Hematopoietic multipotent progenitor cell treated with erythropoietin and hydrocortisone succinate and interleukin-3 and kit ligand, for 17 days (in vitro differentiated cells): ENCODE measurements around the gene PLAAT1.

Source experiments
- DNase-seq: peaks from one replicate; pipeline ENCODE4 v3.0.0-alpha.2; 2015; ENCODE audit warnings: low spot score

PLAAT1 gene

GRCh38 chr3:193253986-193254660 lies 13.1 kb downstream of the PLAAT1 start:
- no peak for DNase-seq

DNA sequence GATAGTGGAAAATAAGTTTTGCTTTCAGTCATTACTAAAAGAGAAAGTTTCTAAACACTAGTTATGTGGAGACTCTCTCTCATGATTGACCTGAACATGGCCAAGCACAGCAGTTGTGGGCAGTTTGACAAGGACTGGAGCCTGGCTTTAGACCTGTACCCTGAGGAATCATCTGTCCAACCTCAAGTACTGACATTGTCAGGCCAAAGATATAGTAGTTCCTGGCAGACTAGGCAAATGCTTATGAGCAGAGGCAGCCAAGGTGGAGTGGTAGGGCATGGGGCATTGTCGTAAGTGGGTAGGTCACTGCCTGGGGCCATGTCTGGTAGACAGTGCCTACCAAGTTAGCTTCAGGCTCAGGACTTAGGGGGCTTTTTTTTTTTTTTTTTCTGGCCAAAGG lies 20.9 kb downstream of the PLAAT1 start:
- DNase-seq, result no peak

GRCh38 chr3:193262707-193263106 lies 21.7 kb downstream of the PLAAT1 start:
- DNase-seq, result no peak

DNA sequence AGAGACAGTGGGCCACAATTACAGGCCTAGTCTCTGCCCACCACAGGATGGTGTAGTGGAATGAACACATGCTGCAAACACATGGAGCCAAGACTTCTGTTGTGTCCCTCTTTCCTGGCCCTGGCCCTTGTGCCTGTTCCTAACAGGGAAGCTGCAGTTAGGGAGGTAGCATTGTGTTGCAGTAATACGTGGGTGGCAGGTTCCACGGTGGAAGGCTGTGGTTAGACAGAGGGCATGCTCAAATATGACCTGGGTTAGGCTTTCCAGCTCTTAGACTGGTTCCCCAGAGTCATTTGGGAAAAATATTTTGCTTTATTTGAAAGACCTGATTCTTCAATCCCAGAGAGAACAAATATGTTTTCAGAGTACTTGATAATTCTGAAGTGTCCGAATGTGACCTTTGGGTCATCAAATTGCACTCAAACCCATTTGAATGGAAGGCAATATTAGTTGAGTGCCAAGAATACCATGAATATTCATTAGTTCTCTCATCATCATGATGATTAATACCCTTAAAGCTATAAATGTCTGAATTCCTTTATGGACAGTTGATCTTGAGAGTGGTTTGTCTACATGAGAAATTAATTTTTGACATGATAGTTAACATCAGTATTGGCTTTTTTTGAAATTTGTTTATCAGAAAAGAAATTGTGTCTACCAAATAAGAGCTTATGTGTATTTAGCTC lies 28.5 kb downstream of the PLAAT1 start:
- no peak for DNase-seq

DNA sequence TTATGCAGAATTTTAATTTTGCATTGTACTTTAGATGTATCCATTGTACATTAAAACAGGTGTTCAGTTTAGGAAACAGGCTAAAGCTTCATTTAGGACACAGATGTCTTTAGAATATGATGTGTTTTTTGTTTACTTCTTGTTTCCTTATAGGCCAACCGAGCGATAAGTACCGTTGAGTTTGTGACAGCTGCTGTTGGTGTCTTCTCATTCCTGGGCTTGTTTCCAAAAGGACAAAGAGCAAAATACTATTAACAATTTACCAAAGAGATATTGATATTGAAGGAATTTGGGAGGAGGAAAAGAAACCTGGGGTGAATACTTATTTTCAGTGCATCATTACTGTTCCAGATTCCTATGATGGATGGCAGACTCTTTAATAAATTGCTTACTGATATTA lies 29.4 kb downstream of the PLAAT1 start:
- DNase-seq, result no peak

- no peak for DNase-seq
Observed at GRCh38 chr3:193271101-193271840, 30.2 kb downstream of the PLAAT1 start.

DNA sequence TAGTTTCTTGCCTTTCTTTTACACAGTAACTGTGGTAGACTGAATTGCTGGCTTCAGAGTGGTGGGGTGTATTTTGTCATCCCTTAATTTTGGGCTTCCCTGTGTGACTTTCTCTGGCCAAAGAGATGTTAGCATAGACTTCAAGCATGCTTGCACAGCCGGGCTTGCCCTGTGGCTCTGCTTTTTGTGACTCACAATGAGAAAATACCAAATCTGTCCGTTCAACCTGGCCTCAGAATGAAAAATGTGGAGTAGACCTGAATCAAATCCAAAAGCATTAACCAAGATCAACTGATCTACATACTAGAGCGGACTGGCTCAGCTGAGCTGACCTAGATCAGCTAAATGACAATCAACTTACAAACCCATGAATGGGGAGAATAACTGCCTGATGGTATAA lies 51.4 kb downstream of the PLAAT1 start:
- no peak for DNase-seq

DNA sequence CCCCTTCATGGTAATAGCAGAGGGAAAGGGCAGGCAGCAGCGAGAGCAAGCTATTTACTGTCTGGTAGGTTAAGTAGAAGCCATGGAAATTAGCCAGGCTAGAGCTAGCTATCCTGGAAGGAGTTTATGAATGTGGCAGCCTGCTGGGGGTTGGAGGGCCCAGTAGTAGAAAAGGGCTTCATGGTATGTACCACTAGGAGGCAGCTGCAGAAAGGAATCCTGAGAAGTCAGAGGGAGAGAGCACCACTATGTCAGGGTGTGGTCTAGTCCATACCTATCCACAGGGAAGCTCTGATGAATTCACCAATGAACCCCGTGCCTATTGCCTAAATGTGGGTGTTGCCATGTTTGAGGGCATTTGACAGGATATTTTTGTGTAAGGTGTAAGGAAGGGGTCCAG lies 55.0 kb downstream of the PLAAT1 start:
- no peak for DNase-seq

GRCh38 chr3:193297421-193297820 lies 56.4 kb downstream of the PLAAT1 start:
- no peak for DNase-seq

DNA sequence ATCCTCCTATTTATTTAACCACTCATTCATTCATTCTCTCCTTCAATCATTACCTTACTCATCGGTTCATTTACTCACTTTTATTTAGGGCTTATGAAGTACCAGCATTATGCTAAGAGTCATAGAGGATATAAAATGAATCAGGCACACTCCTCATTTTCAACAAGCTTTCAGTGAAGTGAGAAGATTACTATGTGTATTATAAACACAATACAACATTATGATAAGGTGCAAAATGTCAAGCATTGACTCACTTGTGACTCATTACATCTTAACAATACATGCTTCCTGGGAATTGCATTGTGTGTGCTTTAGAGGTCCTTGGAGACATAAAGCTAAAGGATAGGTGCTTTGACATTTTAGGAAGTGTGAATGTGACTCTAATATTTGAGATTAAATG lies 60.4 kb downstream of the PLAAT1 start:
- DNase-seq, result no peak

DNA sequence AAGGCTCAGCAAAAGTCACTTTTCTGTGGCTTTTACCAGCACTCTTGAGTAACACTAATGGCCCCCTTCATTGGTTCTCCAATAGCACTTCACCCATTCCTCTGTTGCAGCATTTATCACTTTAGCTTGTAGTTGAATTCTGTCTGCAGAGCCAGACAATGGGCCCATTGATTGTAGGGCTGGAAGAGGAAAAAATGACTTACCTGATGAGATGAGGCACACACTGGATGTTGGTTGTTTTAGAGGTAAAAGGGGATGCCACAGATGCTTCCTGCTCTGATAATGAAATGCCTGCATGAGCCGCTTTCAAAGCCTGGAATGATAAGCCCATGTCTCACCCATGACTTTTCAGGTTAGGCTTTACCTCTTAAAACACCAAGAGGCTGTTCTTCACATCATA lies 64.3 kb downstream of the PLAAT1 start:
- DNase-seq, result no peak

GRCh38 chr3:193310914-193311723 lies 70.1 kb downstream of the PLAAT1 start:
- DNase-seq, result no peak

DNA sequence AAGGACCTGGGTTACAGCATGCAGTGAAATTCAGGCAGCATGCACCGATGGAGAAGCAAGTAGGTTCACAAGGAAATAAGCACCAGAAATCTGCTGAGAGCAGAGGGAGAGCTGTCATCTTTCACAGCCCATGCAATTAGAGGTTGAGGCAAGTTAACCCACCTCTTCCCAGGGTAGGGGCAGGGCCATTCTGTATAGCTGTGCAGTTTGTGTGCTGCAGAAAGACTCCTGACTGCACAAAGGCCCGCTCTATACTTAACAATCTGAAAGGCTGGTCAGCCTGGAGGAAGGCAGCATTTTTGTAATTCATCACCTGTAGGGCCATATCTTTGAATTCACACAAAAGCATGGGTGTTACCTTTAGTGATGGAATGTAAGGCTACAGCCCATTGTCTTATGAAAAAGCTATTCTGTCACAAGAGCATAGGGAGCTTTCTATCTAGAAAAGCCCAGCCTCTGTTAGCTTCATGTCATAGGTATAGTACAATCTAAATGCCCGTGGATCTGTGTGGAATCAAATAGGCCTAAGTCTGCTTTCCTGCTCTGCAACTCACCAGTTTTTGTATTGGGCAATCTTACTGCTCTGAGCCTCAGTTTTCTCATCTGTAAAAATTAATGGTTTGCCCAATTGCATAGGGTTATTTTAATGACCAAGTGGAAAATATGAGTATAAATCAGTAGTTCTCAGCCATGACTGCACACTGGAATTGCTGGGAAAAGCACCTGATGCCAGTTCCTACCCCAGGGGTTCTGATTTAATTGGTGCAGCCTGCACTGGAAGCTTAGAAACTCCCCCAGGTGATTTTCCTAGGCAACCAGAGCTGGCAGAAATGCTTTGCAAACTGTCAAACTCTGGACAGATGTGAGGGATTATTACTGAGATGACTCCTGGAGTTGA lies 72.3 kb downstream of the PLAAT1 start:
- no peak for DNase-seq

DNA sequence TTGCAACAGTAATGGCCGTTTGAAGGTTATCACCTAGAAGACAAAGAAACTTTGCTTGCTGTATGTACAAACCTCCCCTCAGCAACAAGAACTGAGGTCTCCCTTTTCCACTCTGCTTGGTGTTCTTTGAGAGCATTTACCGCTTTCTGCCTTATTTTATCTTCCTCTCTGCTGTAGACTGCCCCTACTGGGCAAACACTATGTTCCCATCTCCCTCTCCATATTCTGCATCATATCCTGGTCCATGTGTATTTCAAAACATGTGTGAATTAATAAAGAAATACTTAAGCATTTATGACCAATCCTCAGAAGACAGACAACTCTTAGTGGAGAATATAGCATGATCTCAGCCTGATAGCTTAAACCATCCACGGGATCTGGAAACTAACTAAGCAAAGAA lies 73.1 kb downstream of the PLAAT1 start:
- no peak for DNase-seq

DNA sequence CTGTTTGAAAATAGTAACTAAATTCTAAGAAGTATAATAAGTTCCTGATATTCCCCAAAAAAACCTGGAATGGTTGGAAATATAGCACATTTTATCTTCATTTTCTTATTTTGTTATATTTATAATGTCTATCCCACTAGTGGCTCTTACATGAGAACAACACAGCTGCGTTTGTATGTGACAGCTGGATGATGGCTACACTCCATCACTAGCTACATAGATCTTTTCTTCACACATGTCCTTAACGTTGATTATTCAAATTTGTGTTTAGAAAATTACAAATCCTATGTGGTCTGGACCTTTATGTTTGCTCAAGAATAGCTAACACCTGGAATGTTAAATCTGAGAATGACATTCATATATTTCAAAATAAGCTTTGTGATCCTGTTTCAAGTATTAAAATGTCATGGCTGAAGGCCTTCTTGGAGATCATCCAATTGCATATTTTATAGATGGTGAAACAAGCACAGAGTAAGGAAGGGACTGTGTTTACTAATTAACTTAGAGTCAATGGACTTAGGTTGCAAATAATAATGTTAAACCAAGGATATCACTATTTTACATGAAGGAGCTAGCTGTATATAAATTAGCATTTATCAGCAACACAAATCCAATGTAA lies 76.8 kb downstream of the PLAAT1 start:
- no peak for DNase-seq
